A673 (cell line): ENCODE results near the gene STAP2.

Experiments used
- CTCF ChIP-seq: fragments of 300-800, 200-600 bp; sonication (generic); conservative IDR thresholded peaks from 2 replicates; pipeline ENCODE4 v1.5.1; 2017; ENCODE audit warnings: low read depth, mild to moderate bottlenecking, antibody characterized with exemption, low read length, moderate library complexity, mixed read lengths
- EZH2 ChIP-seq: fragments of 200-600 bp; sonication (generic); IDR thresholded peaks from 2 replicates; pipeline ENCODE4 v1.6.1; 2017; ENCODE audit warnings: borderline replicate concordance, low read depth, mild to moderate bottlenecking, mixed read lengths, antibody characterized with exemption, low read length; ENCODE audit not compliant: poor library complexity, severe bottlenecking

GRCh38 chr19:4369888-4370260 lies 31.2 kb upstream of the STAP2 start:
- peak; percentile 61 for TF ChIP-seq CTCF
- no peak for TF ChIP-seq EZH2
